ENCODE data around the gene FAM78B. TPM values are rescaled to one million over a fixed set of nuclear protein-coding genes. Genes with fewer than 3 reads are reported as not detected.

The FAM78B gene
- total RNA-seq, 1 donor from 2014 or later = 1.9 TPM

- no peak overlapping the region for H3K27ac Mint-ChIP-seq
- H3K27me3 Mint-ChIP-seq = no peaks in the 10 kb centered on the region
- H3K4me1 Mint-ChIP-seq = no peaks in the 10 kb centered on the region
- intact Hi-C loops (cut with micrococcal nuclease) = no loop called here
- no peak for DNase-seq
- H3K9me3 Mint-ChIP-seq = no peaks in the 10 kb centered on the region
- H3K4me3 Mint-ChIP-seq = no peak overlapping the region
- no peaks in the 10 kb centered on the region for H3K36me3 Mint-ChIP-seq (ENCODE audit: low read depth)
Observed at GRCh38 chr1:166127003-166127402, 39.8 kb downstream of the FAM78B start.

GRCh38 chr1:166122873-166123466, 43.8 kb downstream of the FAM78B start:
- H3K27ac Mint-ChIP-seq = no peak overlapping the region
- H3K36me3 Mint-ChIP-seq (ENCODE audit: low read depth) = no peaks in the 10 kb centered on the region
- H3K27me3 Mint-ChIP-seq = peaks cover 2% of the 10 kb centered on the region
- H3K9me3 Mint-ChIP-seq = no peaks in the 10 kb centered on the region
- no peak for DNase-seq
- H3K4me3 Mint-ChIP-seq = no peak overlapping the region
- intact Hi-C loops (cut with micrococcal nuclease) = no loop called here
- no peaks in the 10 kb centered on the region for H3K4me1 Mint-ChIP-seq

DNA sequence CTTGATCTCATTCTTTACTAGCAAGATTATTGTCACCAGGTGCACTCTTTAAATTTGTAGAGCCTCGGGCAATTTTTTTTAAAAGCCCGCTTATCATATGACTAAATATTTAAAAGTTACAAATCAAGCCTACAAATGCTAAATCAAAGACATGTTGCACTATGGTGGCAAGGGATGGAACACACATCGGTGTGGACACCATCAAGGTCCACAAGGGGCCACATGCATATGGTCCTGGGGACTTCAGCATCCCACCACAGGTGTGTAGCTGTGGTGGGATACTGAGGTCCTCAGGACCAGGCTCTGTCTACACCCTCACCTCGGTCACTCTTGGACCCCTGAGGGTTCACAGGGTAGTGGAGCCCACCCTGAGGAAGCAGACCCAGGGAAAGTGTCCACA, 45.8 kb downstream of the FAM78B start:
- H3K4me1 Mint-ChIP-seq = no peaks in the 10 kb centered on the region
- intact Hi-C loops (cut with micrococcal nuclease) = no loop called here
- H3K36me3 Mint-ChIP-seq (ENCODE audit: low read depth) = no peaks in the 10 kb centered on the region
- no peak for DNase-seq
- H3K4me3 Mint-ChIP-seq = no peak overlapping the region
- no peaks in the 10 kb centered on the region for H3K9me3 Mint-ChIP-seq
- peaks cover 2% of the 10 kb centered on the region for H3K27me3 Mint-ChIP-seq
- no peak overlapping the region for H3K27ac Mint-ChIP-seq

GRCh38 chr1:166120281-166120680, 46.5 kb downstream of the FAM78B start:
- Mint-ChIP-seq H3K4me3 (no peak overlapping the region), H3K36me3 (ENCODE audit: low read depth) (no peaks in the 10 kb centered on the region), H3K27ac (no peak overlapping the region), H3K27me3 (peaks cover 2% of the 10 kb centered on the region), H3K4me1 (no peaks in the 10 kb centered on the region), H3K9me3 (no peaks in the 10 kb centered on the region)
- intact Hi-C loops (cut with micrococcal nuclease) = no loop called here
- no peak for DNase-seq

GRCh38 chr1:166119471-166119965, 47.3 kb downstream of the FAM78B start:
- H3K9me3 Mint-ChIP-seq = no peaks in the 10 kb centered on the region
- no peak overlapping the region for H3K27ac Mint-ChIP-seq
- intact Hi-C loops (cut with micrococcal nuclease) = no loop called here
- DNase-seq = no peak
- H3K27me3 Mint-ChIP-seq = peaks cover 2% of the 10 kb centered on the region
- no peaks in the 10 kb centered on the region for H3K4me1 Mint-ChIP-seq
- no peaks in the 10 kb centered on the region for H3K36me3 Mint-ChIP-seq (ENCODE audit: low read depth)
- H3K4me3 Mint-ChIP-seq = no peak overlapping the region

DNA sequence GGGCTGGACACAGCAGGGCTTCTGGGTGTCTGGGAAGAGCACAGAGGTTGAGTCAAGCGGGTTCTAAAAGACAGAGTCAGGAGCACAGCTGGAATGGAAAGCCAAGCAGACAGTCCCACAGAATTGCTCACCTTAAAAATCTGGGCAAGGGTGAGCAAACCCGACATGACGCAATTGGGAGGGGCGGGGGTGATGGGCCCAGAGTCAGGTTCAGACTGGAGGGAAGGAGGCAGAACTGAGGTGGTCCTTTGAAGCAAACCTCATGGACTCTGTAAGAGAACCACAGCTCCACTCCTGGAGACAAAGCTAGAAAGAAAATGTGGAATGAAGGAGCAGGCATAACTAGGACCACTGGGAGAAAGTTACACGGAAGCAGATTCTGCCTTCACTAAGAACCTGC, 49.0 kb downstream of the FAM78B start:
- intact Hi-C loops (cut with micrococcal nuclease) = no loop called here
- H3K27ac Mint-ChIP-seq = no peak overlapping the region
- no peak overlapping the region for H3K4me3 Mint-ChIP-seq
- peaks cover 2% of the 10 kb centered on the region for H3K27me3 Mint-ChIP-seq
- no peak for DNase-seq
- H3K36me3 Mint-ChIP-seq (ENCODE audit: low read depth) = no peaks in the 10 kb centered on the region
- H3K4me1 Mint-ChIP-seq = no peaks in the 10 kb centered on the region
- H3K9me3 Mint-ChIP-seq = no peaks in the 10 kb centered on the region

DNA sequence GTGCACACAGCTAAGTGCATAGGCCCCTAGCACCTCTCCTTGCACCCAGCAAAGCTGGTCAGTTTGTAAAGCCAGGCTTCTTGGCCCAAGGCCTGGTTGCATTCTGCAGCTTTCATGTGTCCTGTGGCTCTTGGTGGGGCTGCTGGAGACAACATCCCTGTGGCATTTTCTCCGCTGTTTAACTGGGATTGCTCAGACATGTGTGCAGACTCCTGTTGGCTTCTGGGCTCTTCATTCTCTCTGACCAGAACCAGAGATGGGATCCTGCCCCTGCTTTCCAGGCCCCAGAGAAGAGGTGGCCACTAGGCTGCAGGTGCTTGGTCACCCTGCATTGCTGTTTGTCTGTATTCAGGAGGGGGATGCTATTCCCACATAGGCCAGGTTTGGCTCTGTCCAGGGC, 50.8 kb downstream of the FAM78B start:
- H3K4me1 Mint-ChIP-seq = no peaks in the 10 kb centered on the region
- H3K27ac Mint-ChIP-seq = no peak overlapping the region
- no peak overlapping the region for H3K4me3 Mint-ChIP-seq
- peaks cover 2% of the 10 kb centered on the region for H3K27me3 Mint-ChIP-seq
- no peaks in the 10 kb centered on the region for H3K9me3 Mint-ChIP-seq
- no peak for DNase-seq
- intact Hi-C loops (cut with micrococcal nuclease) = no loop called here
- no peaks in the 10 kb centered on the region for H3K36me3 Mint-ChIP-seq (ENCODE audit: low read depth)

DNA sequence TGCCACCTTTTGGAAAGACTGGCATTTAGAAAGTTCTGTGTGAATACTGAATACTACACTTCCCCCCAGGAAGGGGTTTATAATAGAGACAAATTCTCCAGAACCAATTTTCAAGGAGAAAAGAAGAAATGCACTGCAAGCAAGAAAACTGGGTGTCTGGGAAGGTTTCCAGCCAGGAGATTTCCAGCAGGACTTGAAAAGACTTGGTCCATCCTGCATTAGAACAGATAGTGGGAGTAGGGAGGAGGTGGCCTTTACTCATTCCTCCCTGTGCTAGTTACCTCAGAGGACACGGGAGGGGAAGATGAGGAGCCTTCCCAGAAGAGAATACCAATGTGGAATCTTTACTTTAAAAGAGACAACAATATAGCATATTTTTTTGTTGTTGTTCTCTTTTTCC, 52.4 kb downstream of the FAM78B start:
- Mint-ChIP-seq H3K36me3 (ENCODE audit: low read depth) (no peaks in the 10 kb centered on the region), H3K27ac (no peak overlapping the region), H3K4me3 (no peak overlapping the region), H3K9me3 (no peaks in the 10 kb centered on the region), H3K27me3 (peaks cover 2% of the 10 kb centered on the region), H3K4me1 (no peaks in the 10 kb centered on the region)
- intact Hi-C loops (cut with micrococcal nuclease) = no loop called here
- DNase-seq = no peak

DNA sequence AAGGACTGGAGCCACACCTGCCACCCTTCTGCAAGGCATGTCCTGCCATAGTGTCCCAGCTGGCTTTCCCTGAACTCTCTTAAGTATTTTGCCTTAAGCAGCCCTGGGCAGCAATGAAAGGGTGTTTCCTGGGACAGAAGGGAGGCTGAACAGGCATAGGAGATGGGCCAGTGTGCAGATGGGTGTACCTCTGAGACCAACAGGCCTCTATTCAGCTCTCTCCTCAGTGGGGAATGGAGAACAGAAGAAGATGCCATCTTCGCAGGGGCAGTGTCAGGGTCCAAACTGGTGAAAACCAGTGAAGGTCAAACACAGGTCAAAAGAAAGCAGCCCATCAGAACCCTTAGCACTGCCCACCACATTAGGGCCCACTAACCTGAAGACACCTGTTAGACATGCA, 53.2 kb downstream of the FAM78B start:
- H3K4me3 Mint-ChIP-seq = no peak overlapping the region
- no peaks in the 10 kb centered on the region for H3K36me3 Mint-ChIP-seq (ENCODE audit: low read depth)
- H3K4me1 Mint-ChIP-seq = no peaks in the 10 kb centered on the region
- H3K27me3 Mint-ChIP-seq = no peaks in the 10 kb centered on the region
- no peak for DNase-seq
- no peak overlapping the region for H3K27ac Mint-ChIP-seq
- H3K9me3 Mint-ChIP-seq = no peaks in the 10 kb centered on the region
- intact Hi-C loops (cut with micrococcal nuclease) = no loop called here

DNA sequence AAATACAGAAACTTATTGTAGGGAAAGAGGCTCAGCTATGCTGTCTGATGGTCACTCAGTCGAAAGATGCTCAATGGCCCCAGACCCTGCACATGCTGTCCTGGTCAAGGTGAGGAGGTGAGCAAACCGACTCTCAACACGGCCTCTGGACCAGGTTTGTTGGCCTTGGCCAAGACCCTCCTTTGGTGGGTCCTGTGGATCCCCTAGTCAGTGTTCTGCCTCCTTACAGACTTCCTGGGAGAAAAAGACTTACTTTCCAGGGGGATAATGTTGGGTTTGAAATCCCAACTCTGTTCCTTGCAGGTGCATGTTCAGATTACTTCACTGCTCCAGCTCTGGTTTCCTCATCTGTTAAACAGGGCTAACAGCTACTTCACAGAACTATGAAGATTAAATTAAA, 53.8 kb downstream of the FAM78B start:
- Mint-ChIP-seq H3K4me1 (no peaks in the 10 kb centered on the region), H3K36me3 (ENCODE audit: low read depth) (no peaks in the 10 kb centered on the region), H3K27ac (no peak overlapping the region), H3K4me3 (no peak overlapping the region), H3K27me3 (no peaks in the 10 kb centered on the region), H3K9me3 (no peaks in the 10 kb centered on the region)
- intact Hi-C loops (cut with micrococcal nuclease) = no loop called here
- no peak for DNase-seq

- no peaks in the 10 kb centered on the region for H3K4me1 Mint-ChIP-seq
- no peak for DNase-seq
- no peaks in the 10 kb centered on the region for H3K36me3 Mint-ChIP-seq (ENCODE audit: low read depth)
- H3K4me3 Mint-ChIP-seq = no peak overlapping the region
- H3K27ac Mint-ChIP-seq = no peak overlapping the region
- H3K27me3 Mint-ChIP-seq = no peaks in the 10 kb centered on the region
- H3K9me3 Mint-ChIP-seq = no peaks in the 10 kb centered on the region
- intact Hi-C loops (cut with micrococcal nuclease) = no loop called here
Observed at GRCh38 chr1:166112425-166112824, 54.4 kb downstream of the FAM78B start.

DNA sequence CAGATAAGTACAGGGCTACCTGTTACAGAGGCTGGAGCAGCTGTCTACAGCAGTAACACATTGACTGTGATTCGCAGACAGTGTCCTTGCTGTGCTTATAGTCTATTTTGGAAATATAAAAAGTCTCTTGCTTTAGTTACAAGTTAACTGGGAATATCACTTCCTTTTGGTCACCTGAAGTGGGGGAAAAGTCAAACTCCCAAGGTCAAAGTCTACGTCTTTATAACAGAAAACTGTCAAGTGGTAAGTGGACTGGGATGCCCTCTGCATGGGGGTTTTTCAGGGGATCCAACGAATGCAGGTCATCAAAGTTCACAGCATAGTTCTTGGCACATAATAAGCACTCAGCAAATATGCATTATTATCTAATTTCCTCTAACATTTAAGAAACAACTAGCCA, 55.4 kb downstream of the FAM78B start:
- Mint-ChIP-seq H3K36me3 (ENCODE audit: low read depth) (no peaks in the 10 kb centered on the region), H3K4me1 (no peaks in the 10 kb centered on the region), H3K27ac (no peak overlapping the region), H3K4me3 (no peak overlapping the region), H3K27me3 (no peaks in the 10 kb centered on the region), H3K9me3 (no peaks in the 10 kb centered on the region)
- no peak for DNase-seq
- intact Hi-C loops (cut with micrococcal nuclease) = no loop called here

DNA sequence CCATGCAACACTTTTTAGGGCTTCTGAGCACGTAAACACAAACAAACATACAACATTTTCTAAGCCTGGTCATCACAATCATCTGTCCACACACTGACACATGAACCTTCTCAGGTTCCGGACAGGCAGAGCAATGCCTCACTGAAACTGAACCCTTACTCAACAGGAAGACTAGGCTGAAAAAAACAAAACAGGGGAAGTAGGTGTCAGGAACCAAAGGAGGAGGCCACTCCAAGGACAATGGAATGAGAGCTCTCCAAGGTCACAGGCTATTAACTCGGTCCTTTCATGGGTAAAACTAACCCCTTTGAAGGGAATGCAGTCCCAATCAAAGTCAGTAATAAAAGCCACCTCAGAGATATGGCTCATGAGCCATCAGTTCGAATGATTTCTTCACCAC, 76.6 kb downstream of the FAM78B start:
- Mint-ChIP-seq H3K27ac (no peak overlapping the region), H3K4me3 (no peak overlapping the region), H3K27me3 (peaks cover 3% of the 10 kb centered on the region), H3K9me3 (peaks cover 3% of the 10 kb centered on the region), H3K4me1 (peaks cover 5% of the 10 kb centered on the region), H3K36me3 (ENCODE audit: low read depth) (no peaks in the 10 kb centered on the region)
- no peak for DNase-seq
- intact Hi-C loops (cut with micrococcal nuclease) = no loop called here

- H3K4me3 Mint-ChIP-seq = no peak overlapping the region
- peaks cover 3% of the 10 kb centered on the region for H3K9me3 Mint-ChIP-seq
- peaks cover 5% of the 10 kb centered on the region for H3K4me1 Mint-ChIP-seq
- H3K27me3 Mint-ChIP-seq = peaks cover 3% of the 10 kb centered on the region
- H3K27ac Mint-ChIP-seq = no peak overlapping the region
- no peaks in the 10 kb centered on the region for H3K36me3 Mint-ChIP-seq (ENCODE audit: low read depth)
- intact Hi-C loops (cut with micrococcal nuclease) = no loop called here
- peak; percentile 66 for DNase-seq
Observed at GRCh38 chr1:166089804-166090203, 77.0 kb downstream of the FAM78B start.

DNA sequence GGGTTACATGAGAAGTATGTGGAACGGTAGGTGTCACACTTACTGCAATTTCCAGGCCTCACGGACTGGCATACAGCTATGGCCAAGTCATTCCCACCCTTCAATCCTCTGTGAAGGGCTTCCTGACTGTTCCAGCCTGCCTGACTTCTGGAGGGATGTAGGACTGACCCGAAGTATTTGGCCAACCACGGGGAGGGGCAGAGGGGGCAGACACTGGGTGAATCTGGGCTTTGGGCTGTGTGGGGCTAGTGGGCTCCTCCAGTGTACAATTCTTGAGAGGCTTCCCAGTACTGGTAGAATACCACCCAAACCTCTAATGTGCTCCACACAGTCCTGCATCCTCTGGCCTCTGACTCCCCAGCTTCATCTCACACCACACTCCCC, 78.2 kb downstream of the FAM78B start:
- H3K4me1 Mint-ChIP-seq = peaks cover 12% of the 10 kb centered on the region

More for the DNA sequence above, 78.2 kb downstream of the FAM78B start:
- H3K36me3 Mint-ChIP-seq (ENCODE audit: low read depth) = no peaks in the 10 kb centered on the region
- intact Hi-C loops (cut with micrococcal nuclease) = no loop called here
- H3K27me3 Mint-ChIP-seq = peaks cover 3% of the 10 kb centered on the region
- H3K4me3 Mint-ChIP-seq = no peak overlapping the region
- peaks cover 3% of the 10 kb centered on the region for H3K9me3 Mint-ChIP-seq
- no peak overlapping the region for H3K27ac Mint-ChIP-seq
- no peak for DNase-seq

Data from activated CD4-positive, alpha-beta T cell treated with anti-CD3 and anti-CD28 coated beads, Interleukin-2, amount 10 ng/mL, durations not matched to agents 24 days and 14 days (primary cell).